GM21737 (cell line): ENCODE measurements around the gene RNF169.
A peak's percentile ranks its signal among the peaks of the same experiment; 100 is the strongest.
"Not testable (repeated sequence)": the region's sequence is repeated elsewhere in the genome, so short reads cannot be mapped to it uniquely, and the experiment has no call there.

Source experiments
- ATAC-seq: cut with Tn5 transposase; IDR thresholded peaks from one replicate; pipeline ENCODE4 v1.9.1; 2021; ENCODE audit warnings: mild to moderate bottlenecking, moderate library complexity; ENCODE audit not compliant: unreplicated experiment

Gene RNF169

DNA sequence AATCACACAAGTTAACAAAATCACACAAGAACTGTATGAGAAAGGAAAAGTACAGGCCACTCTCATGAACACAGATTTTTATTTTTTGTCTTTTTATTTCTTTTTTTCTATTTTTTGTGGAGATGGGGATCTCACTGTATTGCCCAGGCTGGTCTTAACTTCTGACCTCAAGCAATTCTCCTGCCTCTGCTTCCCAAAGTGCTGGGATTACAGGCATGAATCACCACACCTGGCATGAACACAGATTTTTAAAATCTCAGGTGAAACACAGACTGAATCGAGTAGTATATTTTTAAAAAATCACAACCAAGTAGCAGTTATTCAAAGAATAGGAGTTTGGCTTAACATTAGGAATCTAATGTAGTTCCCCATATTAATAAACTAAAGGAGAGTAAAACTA is 18.3 kb downstream of the RNF169 start:
- ATAC-seq = no peak

DNA sequence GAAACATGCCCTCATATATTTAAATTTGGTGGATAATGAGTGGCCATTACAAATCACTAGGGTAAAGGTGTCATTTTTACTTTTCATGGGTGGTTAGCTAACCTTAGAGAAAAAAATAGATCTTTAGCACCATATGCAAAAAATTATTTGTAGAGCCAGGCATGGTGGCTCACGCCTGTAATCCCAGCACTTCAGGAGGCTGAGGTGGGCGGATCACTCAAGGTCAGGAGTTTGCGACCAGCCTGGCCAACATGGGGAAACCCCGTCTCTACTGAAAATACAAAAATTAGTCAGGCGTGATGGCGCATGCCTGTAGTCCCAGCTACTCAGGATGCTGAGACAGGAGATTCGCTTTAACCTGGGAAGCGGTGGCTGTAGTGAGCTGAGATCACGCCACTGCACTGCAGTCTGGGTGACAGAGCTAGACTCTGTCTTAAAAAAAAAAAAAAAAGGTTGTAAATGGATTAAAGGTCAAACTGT is 19.6 kb downstream of the RNF169 start:
- ATAC-seq = not testable (repeated sequence)

- no peak for ATAC-seq
These were observed 20.5 kb downstream of the RNF169 start for GRCh38 chr11:74769055-74769707.

DNA sequence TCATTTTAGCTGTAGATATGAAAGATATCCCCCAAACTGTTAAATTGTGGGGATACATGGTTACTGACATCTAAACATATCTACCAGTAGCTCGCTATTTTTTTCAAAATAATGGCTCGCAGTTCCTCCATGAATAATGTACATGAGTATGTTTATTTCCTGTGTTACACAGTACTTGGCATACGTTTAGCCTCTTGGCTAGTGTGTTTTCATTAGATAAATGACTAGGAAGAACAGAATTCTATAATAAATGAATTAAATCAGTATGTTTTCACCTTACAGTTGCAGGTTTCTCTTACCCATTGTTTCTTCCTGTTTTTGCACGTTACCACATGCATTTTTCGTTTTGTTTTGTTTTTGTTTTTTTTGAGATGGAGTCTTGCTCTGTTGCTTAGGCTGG is 21.8 kb downstream of the RNF169 start:
- no peak for ATAC-seq

DNA sequence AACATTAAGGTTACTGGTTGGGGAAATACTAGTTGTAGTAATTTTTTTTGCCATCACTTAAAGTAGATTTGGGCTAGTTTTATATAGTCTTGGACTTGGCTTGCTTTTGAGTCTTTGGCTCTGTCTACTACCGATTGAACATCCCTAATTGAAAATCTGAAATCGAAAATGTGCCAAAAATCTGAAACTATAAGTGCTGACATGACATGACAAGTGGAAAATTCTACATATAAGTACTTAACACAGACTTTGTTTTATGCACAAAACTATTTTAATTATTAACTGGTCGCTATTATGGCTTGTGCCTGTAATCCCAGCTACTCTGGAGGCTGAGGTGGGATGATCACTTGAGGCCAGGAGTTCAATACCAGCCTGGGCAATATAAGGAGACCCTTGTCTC is 22.5 kb downstream of the RNF169 start:
- no peak for ATAC-seq

DNA sequence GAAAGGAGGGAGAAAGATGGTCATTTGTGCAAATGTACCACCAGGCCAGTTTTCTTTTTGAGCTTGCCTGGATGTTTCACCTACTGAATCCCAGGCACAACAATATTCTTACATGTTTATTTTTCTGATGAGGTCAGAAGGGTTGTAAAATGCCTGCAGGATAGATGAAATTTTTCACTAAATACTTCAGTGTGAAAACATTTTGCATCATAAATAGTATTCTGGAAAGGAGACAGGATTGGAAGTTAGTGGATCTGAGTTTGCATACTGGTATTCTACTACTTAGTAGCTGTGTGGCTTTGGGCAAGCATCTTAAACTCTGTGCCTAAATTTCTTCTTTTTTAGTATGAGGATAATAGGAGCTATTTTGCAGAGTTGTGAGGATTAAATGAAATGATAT is 24.8 kb downstream of the RNF169 start:
- ATAC-seq = no peak

- ATAC-seq = no peak
These were observed 27.1 kb downstream of the RNF169 start for GRCh38 chr11:74775762-74776161.

- ATAC-seq = no peak
These were observed 27.9 kb downstream of the RNF169 start for GRCh38 chr11:74776546-74776945.

- ATAC-seq = no peak
These were observed 28.4 kb downstream of the RNF169 start for GRCh38 chr11:74777038-74777437.

DNA sequence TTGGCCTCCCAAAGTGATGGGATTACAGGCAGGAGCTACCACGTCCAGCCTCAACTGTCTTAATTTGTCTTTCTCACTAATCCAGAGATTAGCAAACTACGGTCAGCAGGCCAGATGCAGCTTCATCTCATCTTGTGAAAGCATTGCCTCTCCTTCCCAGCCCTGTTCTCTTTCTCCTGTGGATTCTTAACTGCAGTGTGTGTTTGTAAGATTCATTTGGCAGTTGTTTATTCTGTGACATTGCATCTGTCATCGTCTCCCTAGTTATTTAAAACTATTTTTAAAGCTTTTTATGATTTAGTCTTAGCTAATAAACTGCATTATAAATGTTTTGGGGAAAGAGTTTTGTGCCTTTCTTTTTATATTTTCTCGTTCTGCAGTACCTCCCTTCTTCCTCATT is 29.2 kb downstream of the RNF169 start:
- ATAC-seq = no peak

- ATAC-seq = no peak
These were observed 29.9 kb downstream of the RNF169 start for GRCh38 chr11:74778581-74778980.

- no peak for ATAC-seq
These were observed 31.8 kb downstream of the RNF169 start for GRCh38 chr11:74780248-74781005.

DNA sequence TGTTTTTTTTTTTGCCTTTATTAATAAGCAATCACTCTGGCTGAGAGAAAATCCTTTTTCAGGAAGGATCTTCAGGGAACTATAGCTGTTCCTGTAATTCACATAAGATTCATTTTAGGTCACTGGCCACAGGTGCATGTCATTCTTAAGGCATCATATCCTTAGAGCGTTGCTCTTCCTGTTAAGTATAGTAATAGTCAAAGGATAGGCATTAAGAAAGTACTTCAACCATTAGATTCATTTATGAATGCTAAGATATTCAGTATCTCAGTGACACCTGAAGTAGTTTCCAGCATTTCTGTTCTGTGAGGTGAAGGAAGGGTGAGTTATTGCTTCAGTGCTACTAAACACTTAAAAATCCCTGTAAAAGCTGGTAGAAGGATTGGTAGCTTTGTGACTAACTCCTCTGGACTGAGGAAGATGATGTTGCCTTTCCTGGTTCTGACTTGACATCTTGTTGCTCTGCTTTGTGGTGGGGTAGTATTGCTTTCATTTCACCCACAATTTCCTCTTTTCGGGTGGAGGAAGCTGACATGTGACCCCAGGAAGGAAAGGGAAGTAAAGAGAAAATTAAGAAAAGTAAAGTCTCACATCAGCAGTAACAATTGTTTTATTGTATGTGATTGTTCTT is 34.7 kb downstream of the RNF169 start:
- ATAC-seq = peak; percentile 75

DNA sequence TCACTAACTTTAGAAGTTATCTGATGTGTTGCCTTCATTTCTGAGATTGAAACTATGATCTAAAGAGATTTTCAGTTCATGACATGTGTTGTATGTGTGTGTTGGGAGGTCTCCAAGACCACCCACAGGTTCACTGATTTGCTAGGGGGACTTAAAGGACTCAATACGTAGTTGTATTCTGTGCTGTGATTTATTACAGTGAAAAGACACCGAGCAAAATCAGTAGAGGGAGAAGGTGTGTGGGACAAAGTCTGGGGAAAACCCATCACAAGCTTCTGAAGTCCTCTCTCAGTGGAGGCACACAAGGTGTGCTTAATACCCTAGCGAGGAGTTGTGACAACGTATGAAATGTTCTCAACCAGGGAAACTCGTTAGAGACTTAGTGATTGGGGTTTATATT is 35.6 kb downstream of the RNF169 start:
- no peak for ATAC-seq

GRCh38 chr11:74784726-74785125 is 36.1 kb downstream of the RNF169 start:
- no peak for ATAC-seq

DNA sequence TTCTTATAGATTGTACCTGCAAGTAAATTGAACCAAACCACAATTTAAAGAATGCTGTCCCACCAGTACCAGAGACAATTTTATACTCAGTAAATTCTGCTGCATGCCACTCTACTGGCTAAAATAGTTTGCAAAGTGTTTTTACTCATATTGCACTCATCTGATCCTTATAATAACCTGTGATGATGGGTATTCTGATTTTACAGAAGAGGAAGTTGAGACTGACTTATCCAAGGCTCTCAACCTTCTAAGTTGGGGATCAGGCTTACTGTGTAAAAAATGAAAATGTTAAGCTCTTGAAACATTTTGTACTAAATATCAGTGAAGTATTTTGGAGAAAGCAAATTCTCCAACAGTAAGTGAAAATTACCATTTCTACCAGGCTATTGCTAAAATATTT is 37.9 kb downstream of the RNF169 start:
- ATAC-seq = no peak

- no peak for ATAC-seq
These were observed 42.9 kb downstream of the RNF169 start for GRCh38 chr11:74791333-74792100.

- no peak for ATAC-seq
These were observed 57.6 kb downstream of the RNF169 start for GRCh38 chr11:74806267-74806666.

DNA sequence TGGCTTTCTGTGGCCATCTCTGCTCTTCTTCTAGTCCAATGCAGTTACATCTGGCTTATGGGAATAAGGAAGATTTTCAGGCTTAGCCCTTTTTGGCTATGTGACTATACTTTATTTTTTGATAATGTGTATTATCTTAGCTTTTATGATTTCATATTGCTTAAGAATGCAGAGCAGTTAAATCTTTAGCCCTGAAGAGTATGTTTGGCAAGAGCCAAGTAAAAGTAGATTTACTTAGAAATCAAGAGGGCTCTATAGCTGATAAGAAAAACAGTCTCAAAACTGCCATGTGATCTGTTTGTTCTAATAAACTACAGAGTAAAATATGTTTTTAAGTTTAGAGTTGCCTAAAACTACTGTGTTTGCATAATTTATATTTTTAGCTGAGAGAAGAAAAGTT is 61.2 kb downstream of the RNF169 start:
- ATAC-seq = no peak

GRCh38 chr11:74815966-74816365 is 67.3 kb downstream of the RNF169 start:
- no peak for ATAC-seq

DNA sequence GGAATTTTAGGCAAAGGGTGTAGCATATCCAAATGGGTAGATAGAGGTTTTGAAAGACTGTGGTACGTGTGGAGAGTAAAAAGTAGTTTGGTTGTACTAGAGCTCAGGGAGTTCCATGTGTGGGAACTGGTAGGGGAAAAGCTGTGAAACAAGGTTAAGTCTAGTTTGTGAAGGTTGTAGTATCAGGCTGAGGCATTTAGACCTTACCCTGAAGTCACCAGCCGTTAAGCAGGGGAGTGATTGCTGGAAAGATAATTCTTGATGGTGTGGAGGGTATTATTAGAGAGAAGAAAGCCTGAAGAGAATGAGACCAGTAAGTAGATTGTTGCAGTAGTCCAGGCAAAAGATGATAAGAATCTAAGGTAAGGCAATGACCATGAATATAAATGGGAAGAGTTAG is 68.0 kb downstream of the RNF169 start:
- no peak for ATAC-seq
